Stimulated activated naive CD8-positive, alpha-beta T cell treated with anti-CD3 and anti-CD28 coated beads, Interleukin-15, Interleukin-2, amounts not matched to agents 100 U/mL and 50 U/mL, for 24 hours (primary cell): Measurements from ENCODE around the gene KNDC1.

Source experiments
- ATAC-seq: fragments of 150-1000 bp; cut with Tn5 transposase; one replicate; pipeline ENCODE4 v1.10.0; 2021
- DNase-seq: peaks from one replicate; pipeline ENCODE4 v3.0.0; 2021

KNDC1 gene

GRCh38 chr10:133178357-133179127, 18.5 kb downstream of the KNDC1 start:
- no peak for ATAC-seq
- DNase-seq = no peak

GRCh38 chr10:133179128-133179520, 19.1 kb downstream of the KNDC1 start:
- ATAC-seq (no peak), DNase-seq (no peak)

DNA sequence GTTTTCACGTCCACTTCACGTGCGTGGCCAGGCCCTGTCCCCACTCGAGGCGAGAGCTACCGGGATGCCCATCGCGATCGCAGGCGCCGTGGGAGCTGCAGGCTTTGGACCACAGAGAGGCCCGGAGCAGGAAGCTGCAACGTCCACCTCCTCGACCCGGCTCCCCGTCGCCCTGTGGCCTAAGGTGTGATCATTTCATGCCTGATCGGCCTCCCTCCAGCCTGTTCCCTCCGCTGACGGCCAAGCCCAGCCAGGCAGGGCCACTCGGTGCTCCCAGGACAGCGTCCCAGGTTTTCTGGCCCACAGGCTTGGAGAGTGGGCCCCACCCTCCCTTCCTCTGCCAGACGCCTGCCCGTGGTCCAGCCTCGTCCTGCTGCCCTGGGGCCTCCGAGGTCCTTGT, 19.6 kb downstream of the KNDC1 start:
- no peak for ATAC-seq
- DNase-seq = no peak

- DNase-seq = no peak
- no peak for ATAC-seq
Observed at GRCh38 chr10:133180192-133180964, 20.4 kb downstream of the KNDC1 start.

DNA sequence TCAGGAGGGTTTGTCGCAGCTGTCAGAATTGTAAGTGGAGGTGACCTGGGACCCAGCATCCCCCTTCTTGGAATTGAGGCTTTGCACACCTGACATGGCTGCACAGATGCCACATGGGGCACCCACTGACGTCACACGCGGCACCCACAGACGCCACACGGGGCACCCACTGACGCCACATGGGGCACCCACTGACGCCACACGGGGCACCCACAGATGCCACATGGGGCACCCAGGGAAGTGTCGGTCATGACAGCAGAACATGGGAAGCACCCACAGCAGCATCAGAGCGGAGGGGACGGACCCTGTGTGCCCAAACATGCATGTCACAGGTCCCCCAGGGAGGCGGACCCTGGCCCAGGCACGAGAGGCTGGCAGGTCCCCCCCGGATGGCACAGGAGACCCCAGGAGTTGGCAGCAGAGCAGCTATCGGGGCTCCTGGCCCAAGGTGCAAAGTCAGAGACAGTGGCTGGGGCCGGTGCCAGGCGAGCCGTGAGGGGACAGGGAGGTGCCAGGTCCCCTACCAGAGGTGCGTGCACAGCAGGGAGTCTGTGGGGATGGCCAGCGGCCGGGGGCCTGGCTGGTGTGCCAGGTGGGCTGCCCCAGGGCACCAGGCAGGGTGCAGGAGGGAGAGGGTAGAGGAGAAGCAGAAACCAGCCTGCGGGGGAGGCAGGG, 21.1 kb downstream of the KNDC1 start:
- DNase-seq (no peak), ATAC-seq (no peak)

DNA sequence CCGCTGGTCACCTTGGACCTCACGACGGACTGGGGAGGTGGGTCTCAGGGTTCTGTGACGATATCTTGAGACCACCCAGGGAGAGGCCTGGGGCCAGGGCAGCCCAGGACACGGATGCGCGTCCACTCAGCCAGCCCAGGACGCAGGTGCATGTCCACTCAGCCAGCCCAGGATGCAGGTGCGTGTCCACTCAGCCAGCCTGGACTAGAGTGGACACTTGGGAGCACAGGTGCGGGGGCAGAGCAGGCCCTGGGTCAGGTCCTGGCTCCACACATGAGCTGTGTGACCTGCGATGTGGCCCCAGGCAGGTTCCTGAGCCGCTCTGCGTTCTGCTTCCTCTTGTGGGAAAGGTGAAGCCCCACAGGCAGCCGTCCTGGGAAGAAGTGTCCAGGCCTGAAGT, 22.2 kb downstream of the KNDC1 start:
- ATAC-seq (no peak), DNase-seq (no peak)

DNA sequence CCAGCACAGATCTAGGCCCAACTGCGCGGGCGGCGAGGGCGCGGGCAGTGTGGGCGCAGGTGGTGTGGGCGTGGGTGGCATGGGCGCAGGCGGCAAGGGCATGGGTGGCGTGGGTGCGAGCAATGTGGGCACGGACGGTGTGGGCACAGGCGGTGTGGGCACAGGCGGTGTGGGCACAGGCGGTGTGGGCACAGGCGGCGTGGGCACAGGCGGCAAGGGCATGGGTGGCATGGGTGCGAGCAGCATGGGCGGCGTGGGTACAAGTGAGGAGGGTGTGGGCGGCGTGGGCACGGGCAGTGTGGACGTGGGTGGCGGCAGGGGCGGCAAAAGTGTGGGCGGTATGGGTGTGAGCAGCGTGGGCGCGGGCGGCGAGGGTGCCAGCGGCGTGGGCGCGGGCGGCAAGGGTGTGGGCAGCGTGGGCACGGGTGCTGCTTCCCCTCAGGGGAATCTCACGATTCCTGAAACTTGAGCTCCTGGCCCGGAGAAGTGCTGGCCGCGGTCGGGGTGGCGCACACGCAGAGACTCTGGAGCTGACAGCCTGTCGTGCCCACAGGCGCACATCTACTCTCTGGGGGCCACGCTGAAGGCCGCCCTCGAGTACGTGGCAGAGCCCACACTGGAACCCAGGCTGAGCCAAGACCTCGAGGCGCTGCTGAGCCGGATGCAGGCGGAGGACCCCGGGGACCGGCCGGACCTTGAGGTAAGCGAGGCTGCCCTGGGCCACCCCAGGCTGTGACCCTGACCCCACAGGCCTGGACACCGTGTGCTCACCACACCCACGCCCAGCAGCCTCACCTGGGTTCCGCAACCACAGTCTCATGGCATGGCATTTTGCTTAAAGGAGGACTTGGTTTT, 23.0 kb downstream of the KNDC1 start:
- DNase-seq (no peak), ATAC-seq (no peak)

- no peak for ATAC-seq
- no peak for DNase-seq
Observed at GRCh38 chr10:133183646-133184378, 23.8 kb downstream of the KNDC1 start.

GRCh38 chr10:133184591-133185244, 24.7 kb downstream of the KNDC1 start:
- ATAC-seq (no peak), DNase-seq (no peak)

DNA sequence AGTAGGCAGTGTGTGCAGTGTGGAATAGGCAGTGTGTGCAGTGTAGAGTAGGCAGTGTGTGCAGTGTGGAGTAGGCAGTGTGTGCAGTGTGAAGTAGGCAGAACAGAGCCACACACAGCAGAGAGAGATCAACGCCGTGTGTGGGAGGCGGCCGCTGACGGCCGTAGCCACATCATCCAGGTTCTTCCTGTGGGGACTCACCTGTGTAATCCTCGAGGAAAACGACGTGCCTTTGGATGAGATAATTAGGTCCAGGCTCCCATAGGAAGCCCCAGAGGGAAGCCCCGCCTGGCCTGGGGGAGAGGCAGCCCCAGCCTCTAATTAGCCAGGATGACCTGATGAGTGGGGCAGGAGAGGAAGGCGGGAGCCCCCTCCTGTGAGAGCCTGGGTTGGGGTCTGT, 25.4 kb downstream of the KNDC1 start:
- ATAC-seq (no peak), DNase-seq (no peak)

DNA sequence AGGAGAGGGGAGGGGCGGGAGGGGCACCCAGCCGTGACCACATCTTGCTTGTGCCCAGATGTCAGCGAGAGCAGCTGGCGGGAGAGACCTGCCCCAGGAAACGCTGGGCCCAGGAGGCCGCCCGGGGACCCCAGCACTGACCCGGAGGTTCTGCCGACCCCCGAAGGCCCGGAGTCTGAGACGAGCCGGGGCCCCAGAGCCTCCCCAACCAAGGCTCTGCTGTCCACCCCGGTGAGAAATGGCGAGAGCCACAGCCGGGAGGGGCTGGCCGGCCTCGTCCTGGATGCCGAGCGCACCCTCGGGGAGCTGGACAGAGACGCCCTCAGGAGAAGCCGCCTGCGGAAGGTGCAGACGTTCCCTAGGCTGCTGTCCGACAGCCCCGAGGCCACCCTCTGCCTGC, 25.9 kb downstream of the KNDC1 start:
- no peak for ATAC-seq
- DNase-seq = no peak

DNA sequence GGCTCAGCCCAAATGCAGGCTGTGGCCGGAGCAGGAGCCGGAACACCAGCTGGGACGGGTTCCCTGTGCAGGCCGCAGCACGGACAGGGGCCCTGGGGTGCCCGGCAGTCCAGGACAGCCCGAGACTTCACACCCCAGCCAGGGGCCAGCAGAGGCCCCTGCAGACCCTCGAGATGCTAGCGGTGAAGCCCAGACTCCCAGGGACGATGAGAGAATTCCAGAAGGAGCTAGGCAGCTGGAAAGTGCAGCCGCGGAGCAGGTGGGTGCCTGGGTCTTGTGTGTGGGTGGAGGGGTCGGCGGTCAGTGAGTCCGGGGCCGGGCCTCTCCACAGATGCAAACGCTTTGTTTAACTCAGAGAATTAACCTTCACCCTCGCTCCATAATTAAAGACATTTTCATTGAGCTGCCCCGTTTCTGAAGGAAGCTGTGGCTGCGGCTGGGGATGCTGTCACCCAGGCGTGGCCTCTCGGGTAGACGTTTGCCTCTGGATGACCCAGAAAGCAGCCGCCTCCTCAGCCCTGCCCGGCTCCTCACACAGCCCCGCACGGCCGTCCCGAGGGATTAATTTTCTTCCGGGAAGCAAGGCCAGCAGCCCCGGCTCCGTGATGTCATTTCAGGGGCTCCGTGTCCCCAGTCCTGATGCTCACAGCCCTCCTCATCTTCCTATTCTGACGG, 26.5 kb downstream of the KNDC1 start:
- ATAC-seq (no peak), DNase-seq (no peak)

- DNase-seq (no peak), ATAC-seq (no peak)
Observed at GRCh38 chr10:133187091-133187905, 27.3 kb downstream of the KNDC1 start.

- ATAC-seq (no peak), DNase-seq (no peak)
Observed at GRCh38 chr10:133187906-133188681, 28.1 kb downstream of the KNDC1 start.

- ATAC-seq (no peak), DNase-seq (no peak)
Observed at GRCh38 chr10:133189256-133189655, 29.2 kb downstream of the KNDC1 start.

DNA sequence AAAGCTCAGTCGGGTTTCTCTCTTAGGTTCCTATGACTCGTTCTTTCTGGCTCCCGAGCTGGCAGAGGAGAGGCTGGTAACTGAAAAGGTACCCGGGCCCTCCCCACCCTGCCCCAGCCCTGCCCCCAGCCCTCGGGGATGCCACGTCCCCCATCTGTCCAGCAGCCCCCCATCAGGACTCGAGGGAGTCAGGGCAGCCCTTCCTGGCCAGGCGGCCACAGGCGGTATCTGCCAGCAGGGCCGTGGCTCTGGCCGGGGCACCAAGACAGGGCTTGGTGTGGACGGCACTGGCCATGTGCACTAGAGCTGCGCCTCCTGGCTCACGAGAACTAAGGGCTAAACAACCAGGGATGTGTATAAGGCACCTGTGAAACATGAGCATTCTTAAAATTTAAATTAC, 29.7 kb downstream of the KNDC1 start:
- DNase-seq (no peak), ATAC-seq (no peak)

GRCh38 chr10:133190225-133190624, 30.2 kb downstream of the KNDC1 start:
- DNase-seq (no peak), ATAC-seq (no peak)

DNA sequence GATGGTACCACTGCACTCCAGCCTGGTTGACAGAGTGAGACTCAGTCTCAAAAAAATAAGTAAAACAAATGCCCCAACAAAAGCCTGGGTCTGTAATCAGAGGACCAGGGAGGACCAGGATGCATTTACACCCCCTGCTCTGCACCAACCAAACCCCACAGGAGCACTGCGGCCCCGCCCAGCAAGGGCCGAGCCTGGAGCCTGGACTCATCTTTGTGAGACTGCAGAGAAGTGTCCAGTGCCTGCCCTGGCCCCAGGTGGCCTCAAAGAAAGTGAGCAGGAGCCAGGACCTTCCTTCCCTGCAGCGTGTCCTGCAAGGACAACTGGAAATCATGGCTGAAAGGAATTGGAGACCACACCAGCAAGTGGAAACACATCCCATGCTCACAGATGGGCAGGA, 31.6 kb downstream of the KNDC1 start:
- DNase-seq (no peak), ATAC-seq (no peak)

DNA sequence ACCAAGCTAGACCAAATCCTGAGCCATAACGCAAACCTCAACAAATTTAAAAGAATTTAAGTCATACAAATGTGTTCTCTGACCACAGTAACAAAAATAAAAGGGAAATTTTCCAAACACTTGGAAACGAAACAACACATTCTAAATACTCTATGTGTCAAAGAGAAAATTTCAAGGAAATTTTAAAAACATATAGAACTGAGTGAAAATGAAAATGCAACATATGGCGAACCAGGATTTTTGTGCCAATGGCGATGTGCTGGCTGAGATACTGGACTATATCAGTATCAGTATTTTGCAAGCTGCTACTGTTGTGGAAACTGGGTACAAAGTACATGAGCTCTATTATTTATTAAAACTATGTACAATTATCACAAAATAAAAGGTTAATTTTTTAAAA, 34.1 kb downstream of the KNDC1 start:
- ATAC-seq = no peak

More for the DNA sequence above, 34.1 kb downstream of the KNDC1 start:
- no peak for DNase-seq
